Posterior vena cava (tissue), 2 donors: Measurements from ENCODE around the gene VAT1L. TPM values are rescaled to one million over a fixed set of nuclear protein-coding genes. Genes with fewer than 3 reads are reported as not detected.

Source experiments
- DNase-seq: peaks from one replicate; pipeline ENCODE4 v3.0.0-alpha.2; 2020; ENCODE audit warnings: low spot score
- intact Hi-C, 2 donors: fragments of 100-400 bp; cut with DNase I; formaldehyde crosslinking; loops; one replicate each; pipeline versions ENCODE4 v1.14.1 to v1.14.2; 2022 to 2023
- total RNA-seq, 2 donors: library from RNA; stranded (reverse); fragmentation: NEBNext Ultra II Directional; extraction: Animal tissue kit (Norgen Biotek cat#: 25700); gene quantifications; one replicate each; pipeline ENCODE4 v1.2.1, GENCODE V29; 2021
- donor health status: DM: yes; HTN: yes; CAD: no.
- donor health status: DM: yes; HTN: yes; CAD: no.

VAT1L gene
- total RNA-seq, 2 donors from 2014 or later = 0.23 to 0.33 TPM

- intact Hi-C loops = no loop called here
- no peak for DNase-seq
Observed at GRCh38 chr16:77780378-77780837, 8.0 kb upstream of the VAT1L start.

GRCh38 chr16:77781091-77781490 lies 7.3 kb upstream of the VAT1L start:
- intact Hi-C loops = no loop called here
- DNase-seq = no peak

GRCh38 chr16:77782694-77783093 lies 5.7 kb upstream of the VAT1L start:
- intact Hi-C loops = no loop called here

GRCh38 chr16:77784441-77785372 lies 3.7 kb upstream of the VAT1L start:
- intact Hi-C loops = no loop called here
- no peak for DNase-seq

More at GRCh38 chr16:77782694-77783093, 5.7 kb upstream of the VAT1L start:
- DNase-seq = no peak

GRCh38 chr16:77785373-77785764 lies 3.0 kb upstream of the VAT1L start:
- intact Hi-C loops = no loop called here
- DNase-seq = no peak

GRCh38 chr16:77786186-77786847 lies 2.0 kb upstream of the VAT1L start:
- intact Hi-C loops = no loop called here
- DNase-seq = no peak

GRCh38 chr16:77787452-77787851 lies 912 bp upstream of the VAT1L start:
- intact Hi-C loops = no loop called here
- DNase-seq = no peak

- intact Hi-C loops = no loop called here
- DNase-seq = no peak
Observed at GRCh38 chr16:77789085-77790008, 983 bp downstream of the VAT1L start.

- DNase-seq = no peak
- intact Hi-C loops = no loop called here
Observed at GRCh38 chr16:77790009-77790372, 1.6 kb downstream of the VAT1L start.

GRCh38 chr16:77790912-77791311 lies 2.5 kb downstream of the VAT1L start:
- intact Hi-C loops = no loop called here
- no peak for DNase-seq

- intact Hi-C loops = no loop called here
Observed at GRCh38 chr16:77793417-77793816, 5.1 kb downstream of the VAT1L start.

GRCh38 chr16:77794586-77794985 lies 6.2 kb downstream of the VAT1L start:
- intact Hi-C loops = no loop called here
- DNase-seq = no peak

More at GRCh38 chr16:77793417-77793816, 5.1 kb downstream of the VAT1L start:
- no peak for DNase-seq

- intact Hi-C loops = no loop called here
- no peak for DNase-seq
Observed at GRCh38 chr16:77801817-77802216, 13.5 kb downstream of the VAT1L start.

GRCh38 chr16:77805398-77805797 lies 17.0 kb downstream of the VAT1L start:
- intact Hi-C loops = no loop called here
- DNase-seq = no peak

- intact Hi-C loops = no loop called here
- no peak for DNase-seq
Observed at GRCh38 chr16:77807021-77807420, 18.7 kb downstream of the VAT1L start.

- DNase-seq = no peak
- intact Hi-C loops = no loop called here
Observed at GRCh38 chr16:77812856-77813500, 24.6 kb downstream of the VAT1L start.

- intact Hi-C loops = no loop called here
- DNase-seq = no peak
Observed at GRCh38 chr16:77816293-77816692, 27.9 kb downstream of the VAT1L start.

- DNase-seq = no peak
- intact Hi-C loops = no loop called here
Observed at GRCh38 chr16:77820340-77820739, 32.0 kb downstream of the VAT1L start.

GRCh38 chr16:77822661-77823060 lies 34.3 kb downstream of the VAT1L start:
- DNase-seq = no peak
- intact Hi-C loops = no loop called here
